Measurements from ENCODE around the gene CHRM2.

The CHRM2 gene

GRCh38 chr7:136891850-136892249, 23.4 kb downstream of the CHRM2 start:
- in situ Hi-C loops (cut with HindIII; ENCODE audit: low sequenced_read_pairs) = no loop called here

GRCh38 chr7:136894789-136895188, 26.3 kb downstream of the CHRM2 start:
- in situ Hi-C loops (cut with HindIII; ENCODE audit: low sequenced_read_pairs) = no loop called here

- in situ Hi-C loops (cut with HindIII; ENCODE audit: low sequenced_read_pairs) = no loop called here
Observed at GRCh38 chr7:136897676-136898075, 29.2 kb downstream of the CHRM2 start.

GRCh38 chr7:136900005-136900404, 31.6 kb downstream of the CHRM2 start:
- in situ Hi-C loops (cut with HindIII; ENCODE audit: low sequenced_read_pairs) = no loop called here

GRCh38 chr7:136910771-136911170, 42.3 kb downstream of the CHRM2 start:
- in situ Hi-C loops (cut with HindIII; ENCODE audit: low sequenced_read_pairs) = no loop called here

- in situ Hi-C loops (cut with HindIII; ENCODE audit: low sequenced_read_pairs) = no loop called here
Observed at GRCh38 chr7:136911344-136911743, 42.9 kb downstream of the CHRM2 start.

- in situ Hi-C loops (cut with HindIII; ENCODE audit: low sequenced_read_pairs) = no loop called here
Observed at GRCh38 chr7:136912339-136912738, 43.9 kb downstream of the CHRM2 start.

GRCh38 chr7:136914016-136914415, 45.6 kb downstream of the CHRM2 start:
- in situ Hi-C loops (cut with HindIII; ENCODE audit: low sequenced_read_pairs) = no loop called here

GRCh38 chr7:136919820-136920219, 51.4 kb downstream of the CHRM2 start:
- in situ Hi-C loops (cut with HindIII; ENCODE audit: low sequenced_read_pairs) = no loop called here

GRCh38 chr7:136923111-136923667, 54.7 kb downstream of the CHRM2 start:
- in situ Hi-C loops (cut with HindIII; ENCODE audit: low sequenced_read_pairs) = no loop called here

- in situ Hi-C loops (cut with HindIII; ENCODE audit: low sequenced_read_pairs) = no loop called here
Observed at GRCh38 chr7:136925044-136925443, 56.6 kb downstream of the CHRM2 start.

- in situ Hi-C loops (cut with HindIII; ENCODE audit: low sequenced_read_pairs) = no loop called here
Observed at GRCh38 chr7:136925556-136925955, 57.1 kb downstream of the CHRM2 start.

- in situ Hi-C loops (cut with HindIII; ENCODE audit: low sequenced_read_pairs) = no loop called here
Observed at GRCh38 chr7:136931169-136931867, 62.9 kb downstream of the CHRM2 start.

- in situ Hi-C loops (cut with HindIII; ENCODE audit: low sequenced_read_pairs) = no loop called here
Observed at GRCh38 chr7:136937436-136937835, 69.0 kb downstream of the CHRM2 start.

- in situ Hi-C loops (cut with HindIII; ENCODE audit: low sequenced_read_pairs) = no loop called here
Observed at GRCh38 chr7:136938476-136938875, 70.0 kb downstream of the CHRM2 start.

GRCh38 chr7:136940122-136940521, 71.7 kb downstream of the CHRM2 start:
- in situ Hi-C loops (cut with HindIII; ENCODE audit: low sequenced_read_pairs) = no loop called here

GRCh38 chr7:136940917-136941316, 72.5 kb downstream of the CHRM2 start:
- in situ Hi-C loops (cut with HindIII; ENCODE audit: low sequenced_read_pairs) = no loop called here

- in situ Hi-C loops (cut with HindIII; ENCODE audit: low sequenced_read_pairs) = no loop called here
Observed at GRCh38 chr7:136941816-136942215, 73.4 kb downstream of the CHRM2 start.

- in situ Hi-C loops (cut with HindIII; ENCODE audit: low sequenced_read_pairs) = no loop called here
Observed at GRCh38 chr7:136942401-136942800, 73.9 kb downstream of the CHRM2 start.

- in situ Hi-C loops (cut with HindIII; ENCODE audit: low sequenced_read_pairs) = no loop called here
Observed at GRCh38 chr7:136942994-136943393, 74.5 kb downstream of the CHRM2 start.

GRCh38 chr7:136947347-136947746, 78.9 kb downstream of the CHRM2 start:
- in situ Hi-C loops (cut with HindIII; ENCODE audit: low sequenced_read_pairs) = no loop called here

- in situ Hi-C loops (cut with HindIII; ENCODE audit: low sequenced_read_pairs) = no loop called here
Observed at GRCh38 chr7:136950331-136950730, 81.9 kb downstream of the CHRM2 start.

GRCh38 chr7:136953386-136953785, 84.9 kb downstream of the CHRM2 start:
- in situ Hi-C loops (cut with HindIII; ENCODE audit: low sequenced_read_pairs) = no loop called here

All from DLD1 (cell line).